ENCODE measurements around the gene SETD4.
"Not testable (repeated sequence)": the region's sequence is repeated elsewhere in the genome, so short reads cannot be mapped to it uniquely, and the experiment has no call there.

SETD4 gene

GRCh38 chr21:36077758-36078157 is 17.4 kb upstream of the SETD4 start:
- DNase-seq = no peak

- no peak for DNase-seq
These were observed 16.7 kb upstream of the SETD4 start for GRCh38 chr21:36076878-36077655.

- no peak for DNase-seq
These were observed 15.6 kb upstream of the SETD4 start for GRCh38 chr21:36075953-36076352.

- no peak for DNase-seq
These were observed 14.8 kb upstream of the SETD4 start for GRCh38 chr21:36075171-36075570.

- not testable (repeated sequence) for DNase-seq
These were observed 13.6 kb upstream of the SETD4 start for GRCh38 chr21:36073911-36074310.

GRCh38 chr21:36073181-36073580 is 12.9 kb upstream of the SETD4 start:
- DNase-seq = no peak

- DNase-seq = no peak
These were observed 12.3 kb upstream of the SETD4 start for GRCh38 chr21:36072453-36073162.

- no peak for DNase-seq
These were observed 10.7 kb upstream of the SETD4 start for GRCh38 chr21:36070999-36071398.

GRCh38 chr21:36069713-36070583 is 9.6 kb upstream of the SETD4 start, which contains the start of gene CBR1:
CBR1 (plus strand) TSS chr21:36070024; CDS start chr21:36070116, 92 bp downstream.
- DNase-seq = peak; percentile 76

- DNase-seq = no peak
These were observed 8.5 kb upstream of the SETD4 start for GRCh38 chr21:36068748-36069398.

GRCh38 chr21:36065497-36066036 is 5.2 kb upstream of the SETD4 start:
- no peak for DNase-seq

- DNase-seq = no peak
These were observed 3.7 kb upstream of the SETD4 start for GRCh38 chr21:36064085-36064460.

GRCh38 chr21:36063375-36064084 is 3.2 kb upstream of the SETD4 start:
- no peak for DNase-seq

- DNase-seq = no peak
These were observed 1.1 kb upstream of the SETD4 start for GRCh38 chr21:36061445-36061844.

- no peak for DNase-seq
These were observed 535 bp downstream of the SETD4 start for GRCh38 chr21:36059823-36060158.

GRCh38 chr21:36055551-36055950 is 4.8 kb downstream of the SETD4 start:
- no peak for DNase-seq

- no peak for DNase-seq
These were observed 6.6 kb downstream of the SETD4 start for GRCh38 chr21:36053715-36054062.

- DNase-seq = no peak
These were observed 7.2 kb downstream of the SETD4 start for GRCh38 chr21:36052860-36053714.

- no peak for DNase-seq
These were observed 12.0 kb downstream of the SETD4 start for GRCh38 chr21:36048357-36048756.

GRCh38 chr21:36047139-36047538 is 13.2 kb downstream of the SETD4 start:
- no peak for DNase-seq

GRCh38 chr21:36045993-36046392 is 14.3 kb downstream of the SETD4 start:
- no peak for DNase-seq
